DND-41 (cell line): ENCODE data around the gene MAP7.

Experiments
- ATAC-seq: fragments of 200-7000 bp; cut with Tn5 transposase; 3 replicates; pipeline ENCODE4 v1.9.1; 2021; ENCODE audit warnings: low read depth; ENCODE audit not compliant: insufficient read depth
- DNase-seq: peaks from one replicate; pipeline ENCODE4 v3.0.0-alpha.2; 2020
- H2AFZ ChIP-seq: 2 replicates; pipeline ENCODE4 v1.6.0; 2012; ENCODE audit warnings: low read depth, low read length
- H3K27ac ChIP-seq: 2 replicates; pipeline ENCODE4 v1.5.1; 2012; ENCODE audit warnings: low read length, inconsistent platforms
- H3K27me3 ChIP-seq: fragments of 200-600 bp; sonication (generic); 2 replicates; pipeline ENCODE4 v1.6.0; 2012; ENCODE audit warnings: low read length, mild to moderate bottlenecking, inconsistent platforms; ENCODE audit not compliant: insufficient read depth, poor library complexity
- H3K36me3 ChIP-seq: 2 replicates; pipeline ENCODE4 v1.5.1; 2012; ENCODE audit warnings: low read length, inconsistent platforms; ENCODE audit not compliant: insufficient read depth
- H3K4me1 ChIP-seq: 2 replicates; pipeline ENCODE4 v1.5.1; 2012; ENCODE audit warnings: mild to moderate bottlenecking, low read length; ENCODE audit not compliant: insufficient read depth
- H3K4me2 ChIP-seq: 2 replicates; pipeline ENCODE4 v1.6.0; 2012; ENCODE audit warnings: mild to moderate bottlenecking, moderate library complexity, low read length, inconsistent platforms; ENCODE audit not compliant: insufficient read depth
- H3K4me3 ChIP-seq, 2 experiments: fragments of 200-600 bp in 1 of 2; shearing (Covaris generic) in 1 of 2; 2 replicates each; pipeline ENCODE4 v1.5.1; 2012 to 2016; ENCODE audit warnings: inconsistent platforms in 2 of 2, low read length in 2 of 2, mild to moderate bottlenecking in 2 of 2, low read depth in 1 of 2, moderate library complexity in 1 of 2
- H3K79me2 ChIP-seq: 2 replicates; pipeline ENCODE4 v1.6.0; 2012; ENCODE audit warnings: low read length, inconsistent platforms; ENCODE audit not compliant: insufficient read depth
- H3K9ac ChIP-seq: 2 replicates; pipeline ENCODE4 v1.6.0; 2012; ENCODE audit warnings: low read depth, mild to moderate bottlenecking, inconsistent platforms, low read length, moderate library complexity
- H3K9me3 ChIP-seq: 2 replicates; pipeline ENCODE4 v1.5.1; 2012; ENCODE audit warnings: low read length, moderate library complexity, mild to moderate bottlenecking, inconsistent platforms; ENCODE audit not compliant: insufficient read depth, severe bottlenecking
- H4K20me1 ChIP-seq: 2 replicates; pipeline ENCODE4 v1.6.0; 2012; ENCODE audit warnings: low read length; ENCODE audit not compliant: insufficient read depth
- CTCF ChIP-seq: IDR thresholded peaks from 2 replicates; pipeline ENCODE4 v1.5.1; 2012; ENCODE audit warnings: borderline replicate concordance, low read length, moderate library complexity, mild to moderate bottlenecking; ENCODE audit not compliant: poor library complexity, severe bottlenecking; ENCODE audit errors: extremely low read depth
- EZH2 ChIP-seq: IDR thresholded peaks from 3 replicates; pipeline ENCODE4 v1.6.1; 2012; ENCODE audit warnings: borderline replicate concordance, low read depth, mild to moderate bottlenecking, moderate library complexity, low read length, inconsistent platforms; ENCODE audit not compliant: severe bottlenecking

The MAP7 gene

GRCh38 chr6:136470044-136470443, 80.2 kb downstream of the MAP7 start:
- ATAC-seq (no peak), DNase-seq (no peak)
- Histone ChIP-seq H3K36me3 (no peaks in the 10 kb centered on the region), H2AFZ (no peak overlapping the region), H3K27me3 (peaks cover 12% of the 10 kb centered on the region), H4K20me1 (no peaks in the 10 kb centered on the region), H3K4me3 (no peak overlapping the region), H3K9me3 (no peaks in the 10 kb centered on the region), H3K27ac (no peak overlapping the region), H3K4me1 (no peaks in the 10 kb centered on the region), H3K79me2 (no peaks in the 10 kb centered on the region), H3K4me2 (no peak overlapping the region), H3K9ac (no peak overlapping the region)
- TF ChIP-seq CTCF, result no peak
- no peak for TF ChIP-seq EZH2

GRCh38 chr6:136469154-136469553, 81.1 kb downstream of the MAP7 start:
- Histone ChIP-seq H3K4me1 (no peaks in the 10 kb centered on the region), H3K79me2 (no peaks in the 10 kb centered on the region), H3K9ac (no peak overlapping the region), H3K4me3 (no peak overlapping the region), H2AFZ (no peak overlapping the region), H3K4me2 (no peak overlapping the region), H3K36me3 (no peaks in the 10 kb centered on the region), H3K27me3 (peaks cover 18% of the 10 kb centered on the region), H4K20me1 (no peaks in the 10 kb centered on the region), H3K9me3 (no peaks in the 10 kb centered on the region), H3K27ac (no peak overlapping the region)
- no peak for ATAC-seq
- DNase-seq, result no peak
- TF ChIP-seq CTCF (no peak), EZH2 (no peak)

- DNase-seq, result no peak
- H3K27ac ChIP-seq, result no peak overlapping the region
- H3K9ac ChIP-seq, result no peak overlapping the region
- no peaks in the 10 kb centered on the region for H3K36me3 ChIP-seq
- no peak overlapping the region for H3K4me2 ChIP-seq
- no peak overlapping the region for H2AFZ ChIP-seq
- TF ChIP-seq CTCF (no peak), EZH2 (no peak)
- no peak overlapping the region for H3K4me3 ChIP-seq
- ATAC-seq, result no peak
- peaks cover 23% of the 10 kb centered on the region for H3K27me3 ChIP-seq
- H3K79me2 ChIP-seq, result no peaks in the 10 kb centered on the region
- H3K9me3 ChIP-seq, result no peaks in the 10 kb centered on the region
- H3K4me1 ChIP-seq, result no peaks in the 10 kb centered on the region
- H4K20me1 ChIP-seq, result no peaks in the 10 kb centered on the region
Observed at GRCh38 chr6:136468711-136469110, 81.5 kb downstream of the MAP7 start.

- Histone ChIP-seq H3K79me2 (no peaks in the 10 kb centered on the region), H2AFZ (no peak overlapping the region), H3K27me3 (peaks cover 23% of the 10 kb centered on the region), H3K4me3 (no peak overlapping the region), H3K36me3 (no peaks in the 10 kb centered on the region), H3K4me2 (no peak overlapping the region), H3K9ac (no peak overlapping the region), H3K9me3 (no peaks in the 10 kb centered on the region), H3K27ac (no peak overlapping the region), H4K20me1 (no peaks in the 10 kb centered on the region), H3K4me1 (no peaks in the 10 kb centered on the region)
- TF ChIP-seq EZH2 (no peak), CTCF (no peak)
- no peak for DNase-seq
- ATAC-seq, result no peak
Observed at GRCh38 chr6:136467186-136467585, 83.0 kb downstream of the MAP7 start.
